Tibial artery (tissue), 4 donors: ENCODE measurements around the gene GZMM.

ENCODE experiments used
- DNase-seq, 2 donors: peaks; one replicate each; pipeline ENCODE4 v3.0.0-alpha.2; 2019
- H3K27ac ChIP-seq, 2 donors: fragments of 200-600 bp; sonication (generic) in 1 of 2; 1 replicate in 1 of 2; 2 replicates in 1 of 2; pipeline ENCODE4 v1.5.1; 2018 to 2019; ENCODE audit warnings: mild to moderate bottlenecking in 1 of 2
- H3K27me3 ChIP-seq, 2 donors: fragments of 200-600 bp; sonication (generic) in 1 of 2; one replicate each; pipeline versions ENCODE4 v1.5.1 to v1.6.0; 2016 to 2019
- H3K36me3 ChIP-seq, 3 donors: fragments of 200-600 bp; sonication (generic) in 2 of 3; one replicate each; pipeline ENCODE4 v1.5.1; 2016 to 2019; ENCODE audit warnings: mild to moderate bottlenecking in 2 of 3
- H3K4me1 ChIP-seq, 4 donors: fragments of 200-600 bp; sonication (generic) in 2 of 4; 1 replicate in 3 of 4; 2 replicates in 1 of 4; pipeline ENCODE4 v1.5.1; 2016 to 2019
- H3K4me3 ChIP-seq, 2 donors: fragments of 200-600 bp; sonication (generic) in 1 of 2; 1 replicate in 1 of 2; 2 replicates in 1 of 2; pipeline ENCODE4 v1.5.1; 2018 to 2019; ENCODE audit warnings: mild to moderate bottlenecking in 2 of 2
- H3K9me3 ChIP-seq, 3 donors: fragments of 200-600 bp; sonication (generic) in 1 of 3; one replicate each; pipeline ENCODE4 v1.5.1; 2016 to 2019
- CTCF ChIP-seq, 2 experiments: fragments of 200-600 bp in 1 of 2; fragments of 450-650 bp in 1 of 2; IDR thresholded peaks; one replicate each; pipeline ENCODE4 v1.5.1; 2017 to 2019; ENCODE audit warnings: antibody characterized with exemption in 2 of 2, mild to moderate bottlenecking in 1 of 2, moderate library complexity in 1 of 2
- intact Hi-C: fragments of 100-400 bp; cut with DNase I; formaldehyde crosslinking; loops from one replicate; pipeline ENCODE4 v1.15.0; 2023; ENCODE audit warnings: low total_unique reads

The GZMM gene

GRCh38 chr19:543910-544608 lies at the start of gene GZMM:
Gene GZMM, plus strand, starts transcription at chr19:544053. Its CDS starts 19 bp downstream, at chr19:544072.
- peaks cover 0 to 11% of the 10 kb centered on the region in 2 donors for H3K27me3 ChIP-seq
- no peak within 1 kb of the TSS for H3K27ac ChIP-seq
- TF ChIP-seq CTCF (IDR thresholded peaks at IDR 0.05): no peak
- intact Hi-C loops: no loop called here
- no peaks in the 10 kb centered on the region for H3K9me3 ChIP-seq
- DNase-seq: no peak
- peaks cover 0 to 2% (median 0%) of the 10 kb centered on the region in 4 donors for H3K4me1 ChIP-seq
- H3K36me3 ChIP-seq: peaks cover 25 to 36% (median 30%) of the 10 kb centered on the region in 3 donors
- no peak within 1 kb of the TSS for H3K4me3 ChIP-seq

- intact Hi-C loops: no loop called here
- H3K36me3 ChIP-seq: no peaks in the 10 kb centered on the region
- H3K27me3 ChIP-seq: peaks cover 13 to 45% of the 10 kb centered on the region in 2 donors
- TF ChIP-seq CTCF (IDR thresholded peaks at IDR 0.05): no peak
- no peak for DNase-seq
- H3K4me1 ChIP-seq: peaks cover 0 to 25% (median 20%) of the 10 kb centered on the region in 4 donors
- H3K27ac ChIP-seq: no peak overlapping the region
- H3K9me3 ChIP-seq: no peaks in the 10 kb centered on the region
- H3K4me3 ChIP-seq: no peak overlapping the region
Observed at GRCh38 chr19:494171-495080, 49.4 kb upstream of the GZMM start.

GRCh38 chr19:495081-495401 lies 48.8 kb upstream of the GZMM start:
- no peak overlapping the region for H3K4me3 ChIP-seq
- no peak for DNase-seq
- H3K27ac ChIP-seq: no peak overlapping the region
- peaks cover 13 to 51% of the 10 kb centered on the region in 2 donors for H3K27me3 ChIP-seq
- H3K36me3 ChIP-seq: no peaks in the 10 kb centered on the region
- H3K9me3 ChIP-seq: no peaks in the 10 kb centered on the region
- no peak for TF ChIP-seq CTCF (IDR thresholded peaks at IDR 0.05)
- intact Hi-C loops: no loop called here
- H3K4me1 ChIP-seq: peaks cover 0 to 20% (median 15%) of the 10 kb centered on the region in 4 donors

GRCh38 chr19:495402-496111 lies 48.3 kb upstream of the GZMM start:
- Histone ChIP-seq H3K27ac (no peak overlapping the region), H3K36me3 (no peaks in the 10 kb centered on the region), H3K27me3 (peaks cover 13 to 52% of the 10 kb centered on the region in 2 donors), H3K9me3 (no peaks in the 10 kb centered on the region), H3K4me1 (peaks cover 0 to 20% (median 15%) of the 10 kb centered on the region in 4 donors), H3K4me3 (no peak overlapping the region)
- no peak for DNase-seq
- intact Hi-C loops: no loop called here
- TF ChIP-seq CTCF (IDR thresholded peaks at IDR 0.05): peak; percentile 46 to 67

GRCh38 chr19:496112-496665 lies 47.7 kb upstream of the GZMM start, which contains the start of gene MADCAM1:
Gene MADCAM1, plus strand, starts transcription at chr19:496486. Its CDS starts 14 bp downstream, at chr19:496500.
- H3K27me3 ChIP-seq: peaks cover 13 to 52% of the 10 kb centered on the region in 2 donors
- H3K9me3 ChIP-seq: no peaks in the 10 kb centered on the region
- intact Hi-C loops: no loop called here
- no peak for TF ChIP-seq CTCF (IDR thresholded peaks at IDR 0.05)
- H3K4me3 ChIP-seq: no peak within 1 kb of the TSS
- no peak for DNase-seq
- peaks cover 0 to 20% (median 15%) of the 10 kb centered on the region in 4 donors for H3K4me1 ChIP-seq
- no peaks in the 10 kb centered on the region for H3K36me3 ChIP-seq
- H3K27ac ChIP-seq: no peak within 1 kb of the TSS
